Activated naive CD8-positive, alpha-beta T cell treated with anti-CD3 and anti-CD28 coated beads for 36 hours (primary cell): ENCODE measurements around the gene MUCL3. TPM values are rescaled to one million over a fixed set of nuclear protein-coding genes. Genes with fewer than 3 reads are reported as not detected.
"Not testable (repeated sequence)": the region's sequence is repeated elsewhere in the genome, so short reads cannot be mapped to it uniquely, and the experiment has no call there.

Experiments used
- DNase-seq: peaks from one replicate; pipeline ENCODE4 v3.0.0; 2021
- H3K27ac Mint-ChIP-seq: one replicate; pipeline ENCODE4 v1.8.0; 2022; ENCODE audit warnings: mild to moderate bottlenecking, moderate library complexity, mixed read lengths
- H3K27me3 Mint-ChIP-seq: one replicate; pipeline ENCODE4 v1.8.0; 2022; ENCODE audit warnings: mild to moderate bottlenecking, mixed read lengths
- H3K36me3 Mint-ChIP-seq: one replicate; pipeline ENCODE4 v1.8.0; 2021; ENCODE audit warnings: mild to moderate bottlenecking, mixed read lengths
- H3K4me1 Mint-ChIP-seq: one replicate; pipeline ENCODE4 v1.8.0; 2021; ENCODE audit warnings: mixed read lengths
- H3K4me3 Mint-ChIP-seq: one replicate; pipeline ENCODE4 v1.8.0; 2022; ENCODE audit warnings: mild to moderate bottlenecking, moderate library complexity, mixed read lengths
- H3K9me3 Mint-ChIP-seq: one replicate; pipeline ENCODE4 v1.8.0; 2022; ENCODE audit warnings: mixed read lengths
- total RNA-seq, 2 experiments: library from RNA; stranded (reverse); gene quantifications; one replicate each; pipeline ENCODE4 v1.2.3, GENCODE V29; 2021

MUCL3 gene
- total RNA-seq, 2 experiments from 2014 or later = not detected

DNA sequence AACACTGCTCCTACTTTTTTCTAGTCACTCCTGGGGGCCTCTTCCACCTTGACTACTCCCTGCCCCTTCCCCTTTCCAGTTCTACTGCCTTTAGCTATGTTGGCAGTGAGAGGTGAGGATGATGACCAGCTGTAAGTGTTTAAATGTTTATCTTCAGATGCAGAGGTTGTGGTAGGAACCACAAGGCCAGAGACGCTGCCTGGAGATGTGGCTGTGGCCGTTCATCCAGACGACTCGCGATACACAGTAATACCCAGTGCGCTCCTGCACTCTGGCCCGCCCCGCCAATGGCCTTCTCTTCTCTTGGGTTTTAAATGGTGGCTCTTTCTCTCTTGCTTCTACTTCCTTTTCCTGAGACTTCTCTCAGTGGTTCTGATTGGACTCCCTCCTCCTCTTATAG, 22.1 kb upstream of the MUCL3 start:
- H3K27ac Mint-ChIP-seq = no peak overlapping the region
- no peak for DNase-seq
- H3K36me3 Mint-ChIP-seq = peaks cover 30% of the 10 kb centered on the region
- H3K9me3 Mint-ChIP-seq = no peaks in the 10 kb centered on the region
- H3K4me3 Mint-ChIP-seq = no peak overlapping the region
- H3K4me1 Mint-ChIP-seq = peaks cover 23% of the 10 kb centered on the region
- no peaks in the 10 kb centered on the region for H3K27me3 Mint-ChIP-seq

DNA sequence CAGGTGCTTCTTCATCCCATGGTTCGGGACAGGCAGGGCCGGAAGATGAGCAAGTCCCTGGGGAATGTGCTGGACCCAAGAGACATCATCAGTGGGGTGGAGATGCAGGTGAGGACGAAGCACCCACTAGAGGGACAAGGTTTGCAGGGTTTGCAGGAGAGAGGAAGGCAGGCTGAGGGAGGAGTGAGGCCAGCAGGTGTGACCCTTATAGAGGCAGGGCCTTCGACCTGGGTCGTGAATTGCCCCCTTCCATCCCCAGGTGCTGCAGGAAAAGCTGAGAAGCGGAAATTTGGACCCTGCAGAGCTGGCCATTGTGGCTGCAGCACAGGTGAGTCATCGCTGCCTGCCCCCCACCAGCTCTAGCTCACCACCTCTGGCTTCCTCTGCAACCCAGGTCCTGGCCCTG, 18.3 kb upstream of the MUCL3 start:
- peaks cover 2% of the 10 kb centered on the region for H3K4me1 Mint-ChIP-seq
- H3K27me3 Mint-ChIP-seq = no peaks in the 10 kb centered on the region
- no peak overlapping the region for H3K4me3 Mint-ChIP-seq
- peaks cover 25% of the 10 kb centered on the region for H3K36me3 Mint-ChIP-seq
- no peak for DNase-seq
- no peaks in the 10 kb centered on the region for H3K9me3 Mint-ChIP-seq
- H3K27ac Mint-ChIP-seq = no peak overlapping the region

DNA sequence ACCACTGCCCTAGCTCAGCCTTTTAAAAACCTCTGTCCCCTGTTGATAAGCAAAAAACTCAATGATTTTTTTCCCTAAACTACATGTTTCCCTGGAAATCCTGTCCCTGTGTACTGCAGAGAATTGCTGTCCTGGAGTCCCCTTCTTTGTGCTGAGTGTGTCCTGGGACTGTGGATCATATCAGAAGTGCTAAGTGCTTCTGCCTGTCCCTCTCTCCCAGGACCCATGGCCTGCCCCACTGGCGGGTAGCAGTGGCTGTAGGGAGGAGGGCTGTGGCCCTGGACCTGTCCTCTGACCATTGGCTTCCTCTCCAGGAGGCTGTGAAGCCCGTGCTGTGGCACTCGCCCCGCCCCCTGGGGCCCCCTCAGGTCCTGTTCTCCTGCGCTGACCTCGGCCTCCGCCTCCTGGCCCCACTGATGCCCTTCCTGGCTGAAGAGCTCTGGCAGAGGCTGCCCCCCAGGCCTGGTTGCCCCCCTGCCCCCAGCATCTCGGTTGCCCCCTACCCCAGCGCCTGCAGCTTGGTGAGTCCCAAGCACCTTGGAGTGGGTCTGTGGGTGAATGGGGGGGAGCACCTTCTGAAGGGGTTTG, 16.6 kb upstream of the MUCL3 start:
- not testable (repeated sequence) for DNase-seq, H3K27ac Mint-ChIP-seq

GRCh38 chr6:30926644-30927043, 14.1 kb upstream of the MUCL3 start:
- Mint-ChIP-seq H3K36me3 (peaks cover 33% of the 10 kb centered on the region), H3K9me3 (peaks cover 7% of the 10 kb centered on the region), H3K27me3 (no peaks in the 10 kb centered on the region), H3K27ac (no peak overlapping the region), H3K4me1 (no peaks in the 10 kb centered on the region), H3K4me3 (no peak overlapping the region)
- DNase-seq = no peak

More for the DNA sequence above, 16.6 kb upstream of the MUCL3 start:
- H3K36me3 Mint-ChIP-seq = peaks cover 36% of the 10 kb centered on the region
- not testable (repeated sequence) for H3K4me3 Mint-ChIP-seq, H3K4me1 Mint-ChIP-seq, H3K27me3 Mint-ChIP-seq, H3K9me3 Mint-ChIP-seq

GRCh38 chr6:30927080-30927479, 13.7 kb upstream of the MUCL3 start:
- not testable (repeated sequence) for H3K4me1 Mint-ChIP-seq, H3K4me3 Mint-ChIP-seq, H3K9me3 Mint-ChIP-seq, DNase-seq, H3K27me3 Mint-ChIP-seq, H3K27ac Mint-ChIP-seq
- peaks cover 33% of the 10 kb centered on the region for H3K36me3 Mint-ChIP-seq

GRCh38 chr6:30928677-30929076, 12.1 kb upstream of the MUCL3 start:
- peaks cover 33% of the 10 kb centered on the region for H3K36me3 Mint-ChIP-seq
- H3K27ac Mint-ChIP-seq = no peak overlapping the region
- no peaks in the 10 kb centered on the region for H3K27me3 Mint-ChIP-seq
- H3K9me3 Mint-ChIP-seq = peaks cover 7% of the 10 kb centered on the region
- H3K4me1 Mint-ChIP-seq = no peaks in the 10 kb centered on the region
- no peak for DNase-seq
- no peak overlapping the region for H3K4me3 Mint-ChIP-seq

DNA sequence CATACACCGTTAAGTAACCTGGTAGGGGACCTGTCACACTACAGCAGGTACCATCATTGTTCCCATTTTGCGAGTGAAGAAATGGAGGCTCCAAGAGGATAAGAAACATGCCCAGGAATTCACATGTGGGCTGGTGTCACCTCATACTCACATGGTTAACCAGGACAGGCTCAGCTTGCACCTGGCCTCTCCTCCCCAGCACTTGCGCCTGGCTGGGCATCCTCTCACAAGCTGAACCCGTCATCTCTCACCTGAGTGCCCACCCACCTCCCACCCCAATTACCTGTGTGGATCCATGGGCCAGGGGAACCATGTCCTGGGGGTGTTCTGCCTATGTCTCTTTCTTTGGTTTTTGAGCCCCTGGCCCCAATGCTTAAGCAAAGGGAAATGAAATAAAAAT, 10.3 kb upstream of the MUCL3 start:
- H3K36me3 Mint-ChIP-seq = peaks cover 33% of the 10 kb centered on the region
- H3K4me3 Mint-ChIP-seq = no peak overlapping the region
- DNase-seq = no peak
- peaks cover 7% of the 10 kb centered on the region for H3K9me3 Mint-ChIP-seq
- no peaks in the 10 kb centered on the region for H3K27me3 Mint-ChIP-seq
- H3K4me1 Mint-ChIP-seq = no peaks in the 10 kb centered on the region
- no peak overlapping the region for H3K27ac Mint-ChIP-seq

DNA sequence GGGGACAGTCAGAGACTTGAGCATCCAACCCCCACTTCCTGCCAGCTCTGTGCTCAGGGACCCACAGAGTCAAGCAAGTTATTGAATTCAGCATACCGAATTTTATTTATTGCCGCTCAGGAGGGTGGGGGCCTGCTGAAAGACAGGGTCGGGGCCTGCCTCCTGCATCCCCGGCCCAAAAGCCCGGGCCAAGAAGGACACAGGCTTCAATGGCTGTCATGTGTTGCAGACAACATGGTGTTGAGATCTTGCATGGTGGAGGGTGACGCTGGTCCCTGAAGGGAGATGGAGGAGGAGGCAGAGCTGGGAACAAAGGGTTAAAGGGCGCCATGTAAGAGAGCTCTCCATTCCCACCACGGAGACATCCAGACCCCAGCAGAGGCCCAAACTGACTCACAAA, 9.5 kb upstream of the MUCL3 start:
- H3K4me3 Mint-ChIP-seq = no peak overlapping the region
- DNase-seq = no peak
- no peak overlapping the region for H3K27ac Mint-ChIP-seq
- no peaks in the 10 kb centered on the region for H3K4me1 Mint-ChIP-seq
- peaks cover 7% of the 10 kb centered on the region for H3K9me3 Mint-ChIP-seq
- H3K27me3 Mint-ChIP-seq = no peaks in the 10 kb centered on the region
- peaks cover 30% of the 10 kb centered on the region for H3K36me3 Mint-ChIP-seq

DNA sequence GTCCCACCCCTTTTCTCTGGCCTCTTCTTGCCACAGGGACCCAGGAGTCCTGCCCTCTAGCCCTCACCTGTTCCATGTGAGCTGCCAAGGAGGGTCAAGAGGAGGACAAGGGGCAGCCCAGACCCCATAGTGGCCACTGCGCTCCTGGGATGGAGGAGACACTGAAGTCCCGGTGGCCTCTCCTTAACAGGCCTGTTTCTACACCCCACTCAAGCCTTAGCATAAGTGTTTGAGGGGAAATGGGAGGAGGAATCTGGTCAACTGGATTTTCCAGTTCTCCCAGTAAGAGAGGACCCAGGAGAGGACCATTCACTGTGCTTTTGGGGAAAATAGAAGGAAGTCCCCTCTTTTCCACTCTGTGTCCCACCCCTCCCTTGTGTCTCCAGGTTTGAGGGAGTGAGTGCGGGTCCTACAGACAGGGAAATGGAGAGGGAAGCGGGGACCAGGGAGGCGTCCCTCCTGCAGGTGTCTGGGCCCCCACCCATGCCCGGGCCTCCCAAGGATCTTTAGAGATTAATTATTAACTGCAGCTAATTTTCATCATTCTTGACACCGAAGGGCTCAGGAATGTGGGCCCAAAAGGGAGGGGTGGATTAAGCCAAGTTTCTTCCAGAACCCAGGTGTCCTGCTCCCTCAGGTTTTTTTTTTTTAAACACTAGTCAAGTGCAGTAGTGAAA, 8.7 kb upstream of the MUCL3 start, which contains the start of gene SFTA2:
SFTA2 (minus strand) TSS at position 202 of the 677 bp plus-strand sequence; CDS start at position 128, 74 bp downstream.
- peaks cover 7% of the 10 kb centered on the region for H3K9me3 Mint-ChIP-seq
- peaks cover 23% of the 10 kb centered on the region for H3K36me3 Mint-ChIP-seq
- H3K4me3 Mint-ChIP-seq = no peak within 1 kb of the TSS
- H3K4me1 Mint-ChIP-seq = no peaks in the 10 kb centered on the region
- H3K27me3 Mint-ChIP-seq = no peaks in the 10 kb centered on the region
- no peak for DNase-seq
- no peak within 1 kb of the TSS for H3K27ac Mint-ChIP-seq

GRCh38 chr6:30932665-30933365, 8.0 kb upstream of the MUCL3 start:
- no peak overlapping the region for H3K27ac Mint-ChIP-seq
- peaks cover 7% of the 10 kb centered on the region for H3K9me3 Mint-ChIP-seq
- no peaks in the 10 kb centered on the region for H3K4me1 Mint-ChIP-seq
- H3K4me3 Mint-ChIP-seq = no peak overlapping the region
- H3K27me3 Mint-ChIP-seq = no peaks in the 10 kb centered on the region
- peaks cover 16% of the 10 kb centered on the region for H3K36me3 Mint-ChIP-seq
- DNase-seq = no peak

GRCh38 chr6:30935018-30935417, 5.8 kb upstream of the MUCL3 start:
- no peaks in the 10 kb centered on the region for H3K9me3 Mint-ChIP-seq
- H3K4me1 Mint-ChIP-seq = no peaks in the 10 kb centered on the region
- H3K27me3 Mint-ChIP-seq = peaks cover 7% of the 10 kb centered on the region
- H3K4me3 Mint-ChIP-seq = no peak overlapping the region
- H3K27ac Mint-ChIP-seq = no peak overlapping the region
- H3K36me3 Mint-ChIP-seq = no peaks in the 10 kb centered on the region
- no peak for DNase-seq

GRCh38 chr6:30937265-30937664, 3.5 kb upstream of the MUCL3 start:
- H3K9me3 Mint-ChIP-seq = no peaks in the 10 kb centered on the region
- no peak overlapping the region for H3K27ac Mint-ChIP-seq
- H3K27me3 Mint-ChIP-seq = peaks cover 30% of the 10 kb centered on the region
- H3K4me1 Mint-ChIP-seq = no peaks in the 10 kb centered on the region
- no peak for DNase-seq
- H3K36me3 Mint-ChIP-seq = no peaks in the 10 kb centered on the region
- H3K4me3 Mint-ChIP-seq = no peak overlapping the region

DNA sequence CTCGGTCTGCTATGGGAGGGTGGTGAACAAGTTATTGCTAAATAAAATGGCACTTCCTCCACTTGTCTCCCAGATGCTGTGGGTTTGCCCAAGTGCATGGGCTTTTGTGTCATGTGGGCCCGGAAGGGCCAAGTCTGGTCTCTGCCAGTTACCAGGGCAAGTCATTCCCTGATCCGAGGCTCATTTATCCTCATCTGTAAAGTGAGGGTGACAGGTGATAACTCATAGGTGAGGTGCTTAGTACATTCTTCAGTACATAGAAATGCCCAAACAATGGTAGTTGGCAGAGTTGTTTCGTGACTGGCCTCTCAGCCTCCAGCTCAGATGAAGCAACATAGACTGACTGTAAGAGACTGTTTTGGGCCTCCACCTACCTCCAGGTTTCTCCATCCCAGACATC, 2.0 kb upstream of the MUCL3 start:
- DNase-seq = no peak
- peaks cover 44% of the 10 kb centered on the region for H3K27me3 Mint-ChIP-seq
- no peaks in the 10 kb centered on the region for H3K4me1 Mint-ChIP-seq
- H3K36me3 Mint-ChIP-seq = no peaks in the 10 kb centered on the region
- no peaks in the 10 kb centered on the region for H3K9me3 Mint-ChIP-seq
- no peak overlapping the region for H3K27ac Mint-ChIP-seq
- no peak overlapping the region for H3K4me3 Mint-ChIP-seq

GRCh38 chr6:30939473-30939872, 1.3 kb upstream of the MUCL3 start:
- no peak overlapping the region for H3K4me3 Mint-ChIP-seq
- no peak for DNase-seq
- no peak overlapping the region for H3K27ac Mint-ChIP-seq
- no peaks in the 10 kb centered on the region for H3K36me3 Mint-ChIP-seq
- H3K27me3 Mint-ChIP-seq = peaks cover 49% of the 10 kb centered on the region
- H3K4me1 Mint-ChIP-seq = no peaks in the 10 kb centered on the region
- no peaks in the 10 kb centered on the region for H3K9me3 Mint-ChIP-seq

GRCh38 chr6:30942338-30943060, 1.7 kb downstream of the MUCL3 start:
- H3K36me3 Mint-ChIP-seq = no peaks in the 10 kb centered on the region
- peaks cover 54% of the 10 kb centered on the region for H3K27me3 Mint-ChIP-seq
- H3K4me3 Mint-ChIP-seq = no peak overlapping the region
- H3K9me3 Mint-ChIP-seq = no peaks in the 10 kb centered on the region
- no peak overlapping the region for H3K27ac Mint-ChIP-seq
- no peaks in the 10 kb centered on the region for H3K4me1 Mint-ChIP-seq
- no peak for DNase-seq
